GM12875 (cell line): ENCODE measurements around the gene SPINT3.

ENCODE experiments used
- H3K4me3 ChIP-seq: one replicate; pipeline ENCODE4 v1.5.1; 2011; ENCODE audit warnings: low read depth, low read length, control low read depth
- TF ChIP-seq, protein P1 (sequence below): IDR thresholded peaks from 2 replicates; pipeline ENCODE4 v1.5.1; 2011; ENCODE audit warnings: low read depth, mild to moderate bottlenecking, control low read depth, inconsistent platforms, low read length, moderate library complexity, borderline replicate concordance; ENCODE audit not compliant: insufficient read depth

Gene SPINT3

GRCh38 chr20:45462711-45463509 is 52.5 kb downstream of the SPINT3 start:
- TF ChIP-seq, protein P1, sequence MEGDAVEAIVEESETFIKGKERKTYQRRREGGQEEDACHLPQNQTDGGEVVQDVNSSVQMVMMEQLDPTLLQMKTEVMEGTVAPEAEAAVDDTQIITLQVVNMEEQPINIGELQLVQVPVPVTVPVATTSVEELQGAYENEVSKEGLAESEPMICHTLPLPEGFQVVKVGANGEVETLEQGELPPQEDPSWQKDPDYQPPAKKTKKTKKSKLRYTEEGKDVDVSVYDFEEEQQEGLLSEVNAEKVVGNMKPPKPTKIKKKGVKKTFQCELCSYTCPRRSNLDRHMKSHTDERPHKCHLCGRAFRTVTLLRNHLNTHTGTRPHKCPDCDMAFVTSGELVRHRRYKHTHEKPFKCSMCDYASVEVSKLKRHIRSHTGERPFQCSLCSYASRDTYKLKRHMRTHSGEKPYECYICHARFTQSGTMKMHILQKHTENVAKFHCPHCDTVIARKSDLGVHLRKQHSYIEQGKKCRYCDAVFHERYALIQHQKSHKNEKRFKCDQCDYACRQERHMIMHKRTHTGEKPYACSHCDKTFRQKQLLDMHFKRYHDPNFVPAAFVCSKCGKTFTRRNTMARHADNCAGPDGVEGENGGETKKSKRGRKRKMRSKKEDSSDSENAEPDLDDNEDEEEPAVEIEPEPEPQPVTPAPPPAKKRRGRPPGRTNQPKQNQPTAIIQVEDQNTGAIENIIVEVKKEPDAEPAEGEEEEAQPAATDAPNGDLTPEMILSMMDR = no peak
- no peak overlapping the region for H3K4me3 ChIP-seq
